Body of pancreas (tissue), 4 donors: ENCODE measurements around the gene RPS25. TPM values are rescaled to one million over a fixed set of nuclear protein-coding genes. Genes with fewer than 3 reads are reported as not detected.
A peak's percentile ranks its signal among the peaks of the same experiment; 100 is the strongest.

Experiments used
- ATAC-seq: fragments of 150-250 bp; one replicate; pipeline ENCODE4 v1.9.1; 2016
- DNase-seq, 4 donors: peaks; one replicate each; pipeline ENCODE4 v3.0.0-alpha.2; 2019
- H3K27ac ChIP-seq, 4 donors: fragments of 200-600 bp; sonication (generic); 1 replicate in 3 of 4; 2 replicates in 1 of 4; pipeline versions ENCODE4 v1.5.1 to v1.6.1; 2016 to 2019; ENCODE audit warnings: mild to moderate bottlenecking in 1 of 4, mixed read lengths in 1 of 4, moderate library complexity in 1 of 4
- H3K27me3 ChIP-seq, 2 donors: fragments of 200-600 bp; sonication (generic); one replicate each; pipeline ENCODE4 v1.6.0; 2016; ENCODE audit warnings: mild to moderate bottlenecking in 1 of 2
- H3K36me3 ChIP-seq, 2 donors: fragments of 200-600 bp; sonication (generic); replicated peaks in 1 of 2; 2 replicates each; pipeline ENCODE4 v1.5.1; 2016; ENCODE audit warnings: low read depth in 2 of 2; ENCODE audit not compliant: insufficient read depth in 1 of 2
- H3K4me1 ChIP-seq: fragments of 200-600 bp; sonication (generic); one replicate; pipeline ENCODE4 v1.6.0; 2016
- H3K4me3 ChIP-seq, 2 donors: fragments of 200-600 bp; sonication (generic); 1 replicate in 1 of 2; 2 replicates in 1 of 2; pipeline ENCODE4 v1.5.1; 2016 to 2019
- H3K9me3 ChIP-seq, 3 donors: fragments of 200-600 bp; sonication (generic); 1 replicate in 2 of 3; 2 replicates in 1 of 3; pipeline ENCODE4 v1.5.1; 2016
- POLR2A ChIP-seq, 3 donors: fragments of 450-650 bp; IDR thresholded peaks; one replicate each; pipeline ENCODE4 v1.6.1; 2016; ENCODE audit warnings: antibody characterized with exemption in 3 of 3, mild to moderate bottlenecking in 2 of 3
- WGBS, 2 donors: methylation state at CpG; one replicate each; pipeline ENCODE4 v1.1.5; 2017; 5-methylcytosine and 5-hydroxymethylcytosine counted together
- intact Hi-C: fragments of 100-400 bp; cut with DNase I; formaldehyde crosslinking; loops from one replicate; pipeline ENCODE4 v1.15.1; 2023
- total RNA-seq, 2 donors: library from RNA; depleted of rRNA; stranded (reverse); fragments of >200 nt; gene quantifications; one replicate each; pipeline ENCODE4 v1.1.0, GENCODE V29; 2016
- TF ChIP-seq, protein P1 (sequence below), 7 experiments: fragments of 450-650 bp in 4 of 7; fragments of 200-600 bp in 3 of 7; sonication (generic) in 3 of 7; IDR thresholded peaks; one replicate each; pipeline ENCODE4 v1.5.1; 2016 to 2019; ENCODE audit warnings: antibody characterized with exemption in 7 of 7

RPS25 gene
- total RNA-seq, 2 donors from 2014 or later, result 824 to 1,261 TPM

DNA sequence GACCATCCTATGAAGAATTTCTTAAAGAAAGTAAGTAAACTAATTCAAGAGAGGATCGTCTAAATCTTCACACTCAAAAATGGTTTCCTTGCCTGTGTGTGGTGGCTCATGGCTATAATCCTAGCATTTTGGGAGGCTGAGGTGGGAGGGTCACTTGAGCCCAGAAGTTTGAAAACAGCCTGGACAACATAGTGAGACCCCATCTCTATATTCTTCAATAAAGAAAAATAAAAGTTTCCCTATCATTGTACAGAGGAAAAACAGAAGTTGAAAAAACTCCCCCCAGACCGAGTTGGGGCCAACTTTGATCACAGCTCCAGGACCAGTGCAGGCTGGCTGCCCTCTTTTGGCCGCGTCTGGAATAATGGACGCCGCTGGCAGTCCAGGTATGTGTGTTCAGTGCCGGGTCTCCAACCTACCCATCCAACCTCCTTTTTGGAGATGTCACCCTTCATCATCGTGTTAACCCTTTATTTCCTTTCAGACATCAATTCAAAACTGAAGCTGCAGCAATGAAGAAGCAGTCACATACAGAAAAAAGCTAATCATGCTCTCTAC lies 3.0 kb downstream of the RPS25 start:
- TF ChIP-seq, protein P1, sequence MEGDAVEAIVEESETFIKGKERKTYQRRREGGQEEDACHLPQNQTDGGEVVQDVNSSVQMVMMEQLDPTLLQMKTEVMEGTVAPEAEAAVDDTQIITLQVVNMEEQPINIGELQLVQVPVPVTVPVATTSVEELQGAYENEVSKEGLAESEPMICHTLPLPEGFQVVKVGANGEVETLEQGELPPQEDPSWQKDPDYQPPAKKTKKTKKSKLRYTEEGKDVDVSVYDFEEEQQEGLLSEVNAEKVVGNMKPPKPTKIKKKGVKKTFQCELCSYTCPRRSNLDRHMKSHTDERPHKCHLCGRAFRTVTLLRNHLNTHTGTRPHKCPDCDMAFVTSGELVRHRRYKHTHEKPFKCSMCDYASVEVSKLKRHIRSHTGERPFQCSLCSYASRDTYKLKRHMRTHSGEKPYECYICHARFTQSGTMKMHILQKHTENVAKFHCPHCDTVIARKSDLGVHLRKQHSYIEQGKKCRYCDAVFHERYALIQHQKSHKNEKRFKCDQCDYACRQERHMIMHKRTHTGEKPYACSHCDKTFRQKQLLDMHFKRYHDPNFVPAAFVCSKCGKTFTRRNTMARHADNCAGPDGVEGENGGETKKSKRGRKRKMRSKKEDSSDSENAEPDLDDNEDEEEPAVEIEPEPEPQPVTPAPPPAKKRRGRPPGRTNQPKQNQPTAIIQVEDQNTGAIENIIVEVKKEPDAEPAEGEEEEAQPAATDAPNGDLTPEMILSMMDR (IDR thresholded peaks at IDR 0.05), result no peak
- no peak for TF ChIP-seq POLR2A (IDR thresholded peaks at IDR 0.05)
- H3K9me3 ChIP-seq, result no peaks in the 10 kb centered on the region
- peaks cover 0 to 7% of the 10 kb centered on the region in 2 donors for H3K36me3 ChIP-seq
- DNase-seq (peak in 1 of 4 donors; percentile 40), ATAC-seq (no peak)
- H3K4me3 ChIP-seq, result no peak overlapping the region
- 48 to 50% methylated on average over 8 of the region's 8 CpGs for WGBS, 2 donors
- no peaks in the 10 kb centered on the region for H3K27me3 ChIP-seq
- H3K27ac ChIP-seq, result no peak overlapping the region
- H3K4me1 ChIP-seq, result peaks cover 31% of the 10 kb centered on the region
- intact Hi-C loops, result no loop called here

DNA sequence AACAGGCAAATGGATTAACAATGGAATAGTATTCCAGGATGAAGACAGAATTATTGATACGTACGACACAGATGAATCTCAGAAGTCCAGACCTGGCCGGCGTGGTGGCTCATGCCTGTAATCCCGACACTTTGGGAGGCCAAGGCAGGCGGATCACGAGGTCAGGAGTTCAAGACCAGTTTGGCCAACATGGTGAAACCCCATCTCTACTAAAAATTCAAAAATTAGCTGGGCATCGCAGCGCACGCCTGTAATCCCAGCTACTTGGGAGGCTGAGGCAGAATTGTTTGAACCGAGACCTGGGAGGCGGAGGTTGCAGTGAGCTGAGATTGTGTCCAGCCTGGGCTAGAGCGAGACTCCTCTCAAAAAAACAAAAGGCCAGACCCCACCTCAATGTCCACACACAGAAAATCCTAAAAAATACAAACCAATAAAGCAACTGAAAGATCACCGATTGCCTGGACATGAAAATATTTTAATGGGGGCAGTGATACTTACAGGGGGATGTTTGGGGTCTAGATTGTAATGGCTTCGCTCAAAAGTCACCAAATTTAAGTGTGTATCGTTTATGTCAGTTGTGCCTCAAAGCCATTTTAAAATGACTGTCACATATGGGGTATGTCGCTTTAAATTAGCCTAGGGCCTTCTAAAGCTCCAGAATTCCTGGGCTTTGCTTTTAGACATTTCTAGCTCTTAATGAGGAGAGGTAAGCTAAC lies 3.8 kb downstream of the RPS25 start:
- WGBS, 2 donors, result 87 to 95% methylated on average over 17 of the region's 17 CpGs
- Histone ChIP-seq H3K27me3 (no peaks in the 10 kb centered on the region), H3K9me3 (no peaks in the 10 kb centered on the region), H3K36me3 (peaks cover 0 to 7% of the 10 kb centered on the region in 2 donors), H3K27ac (no peak overlapping the region), H3K4me3 (no peak overlapping the region), H3K4me1 (peaks cover 24% of the 10 kb centered on the region)
- ATAC-seq (no peak), DNase-seq (no peak)
- intact Hi-C loops, result no loop called here
- TF ChIP-seq, protein P1 (IDR thresholded peaks at IDR 0.05), result no peak
- peak in 1 of 3 donors; percentile 6 for TF ChIP-seq POLR2A (IDR thresholded peaks at IDR 0.05)

DNA sequence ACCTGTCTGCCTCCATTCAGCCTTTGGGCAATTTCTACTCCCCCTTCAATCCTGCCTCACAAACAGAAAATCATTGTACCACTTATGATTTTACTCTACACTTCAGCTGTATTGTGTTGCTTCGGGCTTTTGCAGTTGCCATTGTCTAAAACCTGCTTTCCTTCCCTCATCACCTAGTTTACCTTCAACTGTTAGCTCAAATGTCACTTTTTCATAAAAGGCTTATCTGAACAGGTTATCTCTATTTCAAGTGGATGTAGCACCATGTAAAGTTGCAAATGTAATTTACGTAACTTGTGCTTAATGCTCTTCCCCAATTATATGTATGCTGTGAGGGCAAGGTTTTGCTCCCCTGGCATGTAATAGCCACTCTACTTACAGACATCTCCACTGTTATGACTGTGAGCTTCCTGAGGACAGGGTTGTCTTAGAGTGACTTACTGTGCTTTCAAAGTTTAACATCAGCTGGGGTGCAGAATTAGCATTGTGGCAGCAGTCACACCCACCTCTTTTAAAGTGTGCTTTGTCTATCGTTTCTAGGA lies 5.4 kb downstream of the RPS25 start:
- DNase-seq (no peak), ATAC-seq (no peak)
- intact Hi-C loops, result no loop called here
- H3K4me3 ChIP-seq, result no peak overlapping the region
- H3K9me3 ChIP-seq, result no peaks in the 10 kb centered on the region
- TF ChIP-seq, protein P1 (IDR thresholded peaks at IDR 0.05), result no peak
- no peak for TF ChIP-seq POLR2A (IDR thresholded peaks at IDR 0.05)
- no peak overlapping the region for H3K27ac ChIP-seq
- H3K4me1 ChIP-seq, result peaks cover 24% of the 10 kb centered on the region
- 75 to 82% methylated on average over 3 of the region's 3 CpGs for WGBS, 2 donors
- no peaks in the 10 kb centered on the region for H3K27me3 ChIP-seq
- H3K36me3 ChIP-seq, result peaks cover 0 to 7% of the 10 kb centered on the region in 2 donors

DNA sequence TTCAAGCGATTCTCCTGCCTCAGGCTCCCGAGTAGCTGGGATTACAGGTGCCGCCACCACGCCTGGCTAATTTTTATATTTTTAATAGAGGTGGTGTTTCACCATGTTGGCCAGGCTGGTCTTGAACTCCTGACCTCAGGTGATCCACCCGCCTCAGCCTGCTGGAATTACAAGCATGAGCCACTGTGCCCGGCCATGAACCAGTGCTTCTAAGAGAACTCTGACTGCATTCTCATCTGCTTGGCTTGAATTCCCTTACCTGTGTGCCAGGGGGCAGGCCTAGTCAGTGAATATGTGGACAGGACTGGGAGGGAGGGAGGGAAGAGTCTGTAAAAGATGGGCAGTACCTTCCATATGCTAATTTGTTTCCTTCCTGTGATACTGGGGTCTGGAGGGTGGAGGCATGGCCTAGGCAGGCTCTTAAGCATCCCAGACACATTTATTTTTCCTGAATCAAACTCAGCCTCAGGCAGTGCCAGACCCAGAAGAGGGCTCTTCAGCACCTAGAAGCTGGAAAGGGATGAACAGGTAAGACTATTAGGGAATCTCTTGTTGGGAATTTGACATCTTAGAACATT lies 6.6 kb downstream of the RPS25 start:
- ATAC-seq (no peak), DNase-seq (peak in 1 of 4 donors; percentile 14)
- intact Hi-C loops, result no loop called here
- no peak overlapping the region for H3K27ac ChIP-seq
- TF ChIP-seq, protein P1 (IDR thresholded peaks at IDR 0.05), result no peak
- TF ChIP-seq POLR2A (IDR thresholded peaks at IDR 0.05), result no peak
- no peaks in the 10 kb centered on the region for H3K27me3 ChIP-seq
- H3K4me1 ChIP-seq, result peaks cover 14% of the 10 kb centered on the region
- no peak overlapping the region for H3K4me3 ChIP-seq
- peaks cover 0 to 11% of the 10 kb centered on the region in 2 donors for H3K36me3 ChIP-seq
- 75 to 81% methylated on average over 6 of the region's 6 CpGs for WGBS, 2 donors
- no peaks in the 10 kb centered on the region for H3K9me3 ChIP-seq
